Measurements from ENCODE around the gene SLC30A4.

Gene SLC30A4

GRCh38 chr15:45449395-45449794, 73.2 kb downstream of the SLC30A4 start:
- no peak for DNase-seq

GRCh38 chr15:45448066-45448915, 74.3 kb downstream of the SLC30A4 start:
- DNase-seq, result no peak

- no peak for DNase-seq
These were observed 78.9 kb downstream of the SLC30A4 start for GRCh38 chr15:45443645-45444044.

GRCh38 chr15:45442507-45443135, 79.9 kb downstream of the SLC30A4 start:
- DNase-seq, result no peak

- DNase-seq, result no peak
These were observed 80.9 kb downstream of the SLC30A4 start for GRCh38 chr15:45441686-45442085.

GRCh38 chr15:45441036-45441435, 81.5 kb downstream of the SLC30A4 start:
- DNase-seq, result no peak

- DNase-seq, result no peak
These were observed 82.9 kb downstream of the SLC30A4 start for GRCh38 chr15:45439521-45440260.

GRCh38 chr15:45435124-45435903, 87.2 kb downstream of the SLC30A4 start:
- DNase-seq, result no peak

- DNase-seq, result no peak
These were observed 88.4 kb downstream of the SLC30A4 start for GRCh38 chr15:45434078-45434567.

GRCh38 chr15:45431511-45431910, 91.0 kb downstream of the SLC30A4 start:
- no peak for DNase-seq

GRCh38 chr15:45429941-45430792, 92.4 kb downstream of the SLC30A4 start:
- DNase-seq, result peak; percentile 89
